ENCODE data around the gene PPM1A. TPM values are rescaled to one million over a fixed set of nuclear protein-coding genes. Genes with fewer than 3 reads are reported as not detected.

PPM1A gene
- total RNA-seq, 3 donors from 2014 or later (not counting 1 experiment from before 2014, with no cell fraction given): 118 to 126 (median 119) TPM

DNA sequence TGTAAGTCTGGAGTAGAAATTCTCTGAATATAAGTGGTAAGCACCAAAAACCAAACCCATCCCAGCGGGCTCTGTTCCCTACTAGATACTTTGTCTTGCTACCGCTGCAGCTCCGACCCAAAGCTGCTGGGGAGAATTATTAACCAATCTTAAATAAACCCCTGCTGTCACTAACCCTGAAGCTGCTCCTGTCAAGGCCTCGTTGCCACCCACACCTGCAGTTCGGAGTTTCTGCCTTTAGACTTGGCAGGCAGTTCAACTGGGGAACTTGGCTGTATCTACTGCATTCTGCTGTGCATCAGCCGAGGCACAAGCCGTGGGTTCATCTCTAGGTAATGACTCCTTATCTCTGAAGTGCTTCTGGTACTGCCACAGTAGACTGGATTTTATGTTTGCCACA, 55.5 kb downstream of the PPM1A start:
- H3K27ac Mint-ChIP-seq: no peak overlapping the region
- Histone ChIP-seq H3K4me1 (ENCODE audit: control insufficient read depth, insufficient read depth, low read length) (no peaks in the 10 kb centered on the region), H3K27me3 (ENCODE audit: control insufficient read depth, insufficient read depth, low read length) (no peaks in the 10 kb centered on the region), H3K4me3 (ENCODE audit: low read length) (no peak overlapping the region), H3K36me3 (ENCODE audit: control insufficient read depth, insufficient read depth, low read length) (no peaks in the 10 kb centered on the region), H3K27ac (ENCODE audit: low read length) (no peak overlapping the region), H3K9me3 (ENCODE audit: control insufficient read depth, insufficient read depth, low read length) (no peaks in the 10 kb centered on the region)
- intact Hi-C loops (cut with micrococcal nuclease): no loop called here
- ATAC-seq (no peak), DNase-seq (no peak)
- H3K9me3 Mint-ChIP-seq: no peaks in the 10 kb centered on the region
- H3K27me3 Mint-ChIP-seq (ENCODE audit: low read depth in 2 of 2): no peaks in the 10 kb centered on the region
- no peaks in the 10 kb centered on the region for H3K36me3 Mint-ChIP-seq
- WGBS (ENCODE audit: insufficient coverage): 97% methylated on average over 7 of the region's 7 CpGs
- no peak overlapping the region for H3K4me3 Mint-ChIP-seq
- TF ChIP-seq, protein P1, sequence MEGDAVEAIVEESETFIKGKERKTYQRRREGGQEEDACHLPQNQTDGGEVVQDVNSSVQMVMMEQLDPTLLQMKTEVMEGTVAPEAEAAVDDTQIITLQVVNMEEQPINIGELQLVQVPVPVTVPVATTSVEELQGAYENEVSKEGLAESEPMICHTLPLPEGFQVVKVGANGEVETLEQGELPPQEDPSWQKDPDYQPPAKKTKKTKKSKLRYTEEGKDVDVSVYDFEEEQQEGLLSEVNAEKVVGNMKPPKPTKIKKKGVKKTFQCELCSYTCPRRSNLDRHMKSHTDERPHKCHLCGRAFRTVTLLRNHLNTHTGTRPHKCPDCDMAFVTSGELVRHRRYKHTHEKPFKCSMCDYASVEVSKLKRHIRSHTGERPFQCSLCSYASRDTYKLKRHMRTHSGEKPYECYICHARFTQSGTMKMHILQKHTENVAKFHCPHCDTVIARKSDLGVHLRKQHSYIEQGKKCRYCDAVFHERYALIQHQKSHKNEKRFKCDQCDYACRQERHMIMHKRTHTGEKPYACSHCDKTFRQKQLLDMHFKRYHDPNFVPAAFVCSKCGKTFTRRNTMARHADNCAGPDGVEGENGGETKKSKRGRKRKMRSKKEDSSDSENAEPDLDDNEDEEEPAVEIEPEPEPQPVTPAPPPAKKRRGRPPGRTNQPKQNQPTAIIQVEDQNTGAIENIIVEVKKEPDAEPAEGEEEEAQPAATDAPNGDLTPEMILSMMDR (IDR thresholded peaks at IDR 0.05): no peak
- H3K4me1 Mint-ChIP-seq: peaks cover 0 to 8% of the 10 kb centered on the region in 2 donors

DNA sequence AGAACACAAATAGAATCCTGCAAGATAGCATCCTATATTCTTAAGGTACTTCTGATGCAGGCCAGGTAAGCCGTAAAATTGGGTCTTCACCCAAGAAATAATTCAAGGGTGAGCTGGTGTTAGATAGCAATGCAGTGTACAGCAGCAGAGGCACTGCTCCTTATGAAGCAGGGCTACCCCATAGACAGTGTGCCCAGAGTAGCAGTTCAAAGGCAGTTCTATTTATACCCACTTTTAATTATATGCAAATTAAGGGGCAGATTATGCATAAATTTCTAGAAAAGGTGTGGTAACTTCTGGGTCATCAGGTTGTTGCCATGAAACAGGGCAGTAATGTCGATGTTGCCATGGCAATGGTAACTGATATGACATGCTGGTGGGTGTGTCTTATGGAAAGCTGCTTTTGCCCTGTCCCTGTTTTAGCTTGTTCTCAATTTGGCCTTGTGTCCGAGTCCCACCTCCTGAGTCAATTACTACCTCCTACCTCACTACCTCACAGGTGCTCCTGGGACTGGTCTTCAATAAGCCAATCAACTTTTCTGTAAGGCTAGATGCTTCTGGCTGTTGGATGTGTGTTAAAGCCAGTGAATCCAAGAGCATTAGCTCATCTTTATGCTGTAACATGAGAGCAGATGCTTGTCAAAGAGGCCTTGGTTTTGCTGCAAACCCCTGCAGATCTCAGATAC, 61.0 kb downstream of the PPM1A start:
- 97% methylated on average over 3 of the region's 3 CpGs for WGBS (ENCODE audit: insufficient coverage)
- intact Hi-C loops (cut with micrococcal nuclease): no loop called here
- H3K4me1 Mint-ChIP-seq: no peaks in the 10 kb centered on the region

DNA sequence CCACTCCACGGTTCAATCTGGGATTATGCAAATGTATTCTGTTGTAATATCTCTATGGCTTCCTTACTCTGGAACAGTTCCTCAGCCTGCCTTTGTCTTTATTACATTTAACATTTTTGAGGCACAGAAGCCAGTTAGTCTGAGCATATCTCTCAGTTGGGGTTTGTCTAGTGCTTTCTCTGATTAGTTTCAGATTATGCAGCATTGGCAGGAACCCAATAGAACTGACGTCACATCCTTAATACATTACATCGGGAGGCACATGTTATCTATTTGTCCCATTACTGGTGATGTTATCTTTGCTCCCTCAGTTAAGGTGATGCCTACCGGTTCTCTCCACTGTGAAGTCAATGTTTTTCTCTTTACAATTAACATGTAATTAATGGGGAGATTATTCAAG, 62.4 kb downstream of the PPM1A start:
- TF ChIP-seq, protein P1 (IDR thresholded peaks at IDR 0.05): no peak
- H3K27ac Mint-ChIP-seq: no peak overlapping the region
- no peaks in the 10 kb centered on the region for H3K4me1 Mint-ChIP-seq
- H3K4me1 ChIP-seq (ENCODE audit: control insufficient read depth, insufficient read depth, low read length): no peaks in the 10 kb centered on the region
- no peak overlapping the region for H3K27ac ChIP-seq (ENCODE audit: low read length)
- H3K27me3 ChIP-seq (ENCODE audit: control insufficient read depth, insufficient read depth, low read length): no peaks in the 10 kb centered on the region
- H3K27me3 Mint-ChIP-seq (ENCODE audit: low read depth in 2 of 2): peaks cover 6 to 33% of the 10 kb centered on the region in 2 donors
- ATAC-seq (no peak), DNase-seq (no peak)
- 72% methylated on average over 3 of the region's 4 CpGs for WGBS (ENCODE audit: insufficient coverage)
- no peaks in the 10 kb centered on the region for H3K9me3 ChIP-seq (ENCODE audit: control insufficient read depth, insufficient read depth, low read length)
- intact Hi-C loops (cut with micrococcal nuclease): no loop called here
- no peaks in the 10 kb centered on the region for H3K36me3 Mint-ChIP-seq
- no peaks in the 10 kb centered on the region for H3K9me3 Mint-ChIP-seq
- no peak overlapping the region for H3K4me3 ChIP-seq (ENCODE audit: low read length)
- H3K4me3 Mint-ChIP-seq: no peak overlapping the region
- H3K36me3 ChIP-seq (ENCODE audit: control insufficient read depth, insufficient read depth, low read length): no peaks in the 10 kb centered on the region

More for the DNA sequence above, 61.0 kb downstream of the PPM1A start:
- Mint-ChIP-seq H3K36me3 (no peaks in the 10 kb centered on the region), H3K4me3 (no peak overlapping the region), H3K27ac (no peak overlapping the region), H3K9me3 (no peaks in the 10 kb centered on the region), H3K27me3 (ENCODE audit: low read depth in 2 of 2) (peaks cover 6 to 30% of the 10 kb centered on the region in 2 donors)
- Histone ChIP-seq H3K9me3 (ENCODE audit: control insufficient read depth, insufficient read depth, low read length) (no peaks in the 10 kb centered on the region), H3K4me3 (ENCODE audit: low read length) (no peak overlapping the region), H3K27ac (ENCODE audit: low read length) (no peak overlapping the region), H3K4me1 (ENCODE audit: control insufficient read depth, insufficient read depth, low read length) (no peaks in the 10 kb centered on the region), H3K36me3 (ENCODE audit: control insufficient read depth, insufficient read depth, low read length) (no peaks in the 10 kb centered on the region), H3K27me3 (ENCODE audit: control insufficient read depth, insufficient read depth, low read length) (no peaks in the 10 kb centered on the region)
- TF ChIP-seq, protein P1 (IDR thresholded peaks at IDR 0.05): no peak
- DNase-seq: no peak
- no peak for ATAC-seq

DNA sequence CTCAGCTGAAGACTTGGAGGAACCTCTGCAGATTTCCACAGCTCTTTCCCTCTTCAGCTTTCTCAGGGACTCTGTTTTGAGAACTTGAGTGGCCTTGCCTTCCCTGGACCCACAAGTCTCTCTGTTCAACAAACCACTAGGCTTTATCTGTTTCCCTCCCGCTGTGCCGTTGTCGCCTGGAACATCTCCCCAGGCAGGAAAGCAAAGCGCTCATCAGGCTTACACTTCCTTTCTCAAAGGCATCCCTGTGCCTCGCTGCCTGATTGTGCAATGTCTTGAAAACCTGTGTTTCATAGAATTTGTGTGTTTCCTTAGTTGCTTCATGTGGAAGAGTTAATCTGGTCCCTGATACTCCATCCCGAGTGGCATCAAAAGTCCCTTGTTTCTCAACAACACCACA, 64.1 kb downstream of the PPM1A start:
- DNase-seq: no peak
- H3K4me1 ChIP-seq (ENCODE audit: control insufficient read depth, insufficient read depth, low read length): no peaks in the 10 kb centered on the region
- H3K36me3 ChIP-seq (ENCODE audit: control insufficient read depth, insufficient read depth, low read length): no peaks in the 10 kb centered on the region
- no peak overlapping the region for H3K27ac ChIP-seq (ENCODE audit: low read length)
- intact Hi-C loops (cut with micrococcal nuclease): no loop called here
- no peak overlapping the region for H3K4me3 ChIP-seq (ENCODE audit: low read length)
- Mint-ChIP-seq H3K36me3 (no peaks in the 10 kb centered on the region), H3K27me3 (ENCODE audit: low read depth in 2 of 2) (peaks cover 6 to 33% of the 10 kb centered on the region in 2 donors), H3K4me3 (no peak overlapping the region), H3K27ac (no peak overlapping the region), H3K4me1 (no peaks in the 10 kb centered on the region), H3K9me3 (no peaks in the 10 kb centered on the region)
- H3K27me3 ChIP-seq (ENCODE audit: control insufficient read depth, insufficient read depth, low read length): no peaks in the 10 kb centered on the region
- no peak for ATAC-seq
- WGBS (ENCODE audit: insufficient coverage): 55% methylated on average over 6 of the region's 6 CpGs
- no peaks in the 10 kb centered on the region for H3K9me3 ChIP-seq (ENCODE audit: control insufficient read depth, insufficient read depth, low read length)
- TF ChIP-seq, protein P1 (IDR thresholded peaks at IDR 0.05): no peak

Measured in natural killer cell (primary cell).